Measurements from ENCODE around the gene CTNNA2. TPM values are rescaled to one million over a fixed set of nuclear protein-coding genes. Genes with fewer than 3 reads are reported as not detected.

Gene CTNNA2
- total RNA-seq, 1 experiment from 2014 or later = 2.6 TPM

DNA sequence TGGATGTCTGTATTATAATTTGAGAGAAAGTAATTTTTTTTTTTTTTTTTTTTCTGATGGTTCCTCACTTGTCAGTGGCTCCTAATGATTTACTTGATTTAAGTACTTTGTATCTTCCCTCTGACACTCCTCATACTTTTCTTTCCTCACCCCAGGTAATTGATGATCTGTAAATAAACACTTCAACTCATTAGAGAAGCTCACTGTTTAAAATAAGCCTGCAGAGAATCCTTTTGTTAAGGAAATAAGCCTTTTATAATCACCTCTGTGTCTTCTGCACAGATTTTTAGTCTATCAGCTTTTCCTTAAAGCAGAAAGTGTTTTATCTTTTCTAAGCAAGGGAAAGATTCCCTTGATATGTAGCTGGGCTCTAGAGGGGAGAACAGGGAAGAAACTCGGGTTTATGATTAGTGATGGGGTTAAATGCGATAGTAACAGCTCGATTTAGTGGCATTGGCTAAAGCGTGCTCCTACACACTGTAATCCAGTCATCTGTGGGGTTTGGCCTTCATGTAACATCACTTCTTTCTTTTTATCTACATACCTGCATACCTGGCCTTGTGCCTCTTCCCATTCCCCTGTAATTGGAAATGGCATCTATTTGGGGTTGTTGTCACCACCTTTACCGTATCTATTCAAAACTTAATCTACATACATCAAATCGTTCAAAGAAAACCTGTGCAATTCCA, 851.8 kb downstream of the CTNNA2 start:
- Histone ChIP-seq H3K27me3 (ENCODE audit: control insufficient read depth, insufficient read depth, low read length) (peaks cover 16% of the 10 kb centered on the region; the same call in 1 of the 2 replicates), H3K36me3 (replicated peaks; ENCODE audit: control insufficient read depth, insufficient read depth, low read length) (no peaks in the 10 kb centered on the region), H3K4me3 (ENCODE audit: insufficient read depth, low read depth, low read length) (no peak overlapping the region)
- DNase-seq = no peak

GRCh38 chr2:80365762-80366161, 852.9 kb downstream of the CTNNA2 start:
- peaks cover 16% of the 10 kb centered on the region; the same call in 1 of the 2 replicates for H3K27me3 ChIP-seq (ENCODE audit: control insufficient read depth, insufficient read depth, low read length)
- DNase-seq = no peak
- H3K4me3 ChIP-seq (ENCODE audit: insufficient read depth, low read depth, low read length) = no peak overlapping the region
- H3K36me3 ChIP-seq (replicated peaks; ENCODE audit: control insufficient read depth, insufficient read depth, low read length) = no peaks in the 10 kb centered on the region

DNA sequence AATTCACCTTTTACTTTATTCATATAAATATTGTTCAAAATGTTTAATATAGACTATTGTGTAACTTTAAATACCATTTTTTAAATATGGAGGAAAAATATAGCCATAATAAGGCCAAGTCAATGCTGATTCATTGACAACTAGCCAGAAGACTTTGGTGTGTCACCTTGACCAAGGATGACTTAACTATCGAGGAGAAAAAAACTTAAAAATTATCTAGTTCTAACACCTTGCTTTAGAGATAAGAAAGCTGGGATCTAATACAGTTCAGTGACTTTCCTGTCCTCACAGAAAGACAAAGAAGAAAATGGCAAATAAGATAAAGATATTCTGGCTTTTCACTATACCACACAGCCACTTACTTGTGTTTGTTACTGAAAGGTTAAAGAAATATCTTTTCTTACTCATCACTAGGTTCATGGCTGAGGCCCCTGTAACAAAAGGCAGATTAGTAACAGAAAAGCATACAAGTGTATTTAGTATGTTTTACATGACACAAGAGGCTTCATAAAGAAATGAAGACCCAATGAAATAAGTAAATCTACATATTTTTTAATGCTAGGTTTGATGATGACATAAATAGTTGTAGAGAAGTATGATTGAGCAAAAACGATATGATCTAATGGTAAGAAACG, 857.6 kb downstream of the CTNNA2 start:
- H3K36me3 ChIP-seq (replicated peaks; ENCODE audit: control insufficient read depth, insufficient read depth, low read length) = no peaks in the 10 kb centered on the region
- peaks cover 5% of the 10 kb centered on the region; the same call in 1 of the 2 replicates for H3K27me3 ChIP-seq (ENCODE audit: control insufficient read depth, insufficient read depth, low read length)
- no peak for DNase-seq
- H3K4me3 ChIP-seq (ENCODE audit: insufficient read depth, low read depth, low read length) = no peak overlapping the region

- Histone ChIP-seq H3K36me3 (replicated peaks; ENCODE audit: control insufficient read depth, insufficient read depth, low read length) (no peaks in the 10 kb centered on the region), H3K27me3 (ENCODE audit: control insufficient read depth, insufficient read depth, low read length) (no peaks in the 10 kb centered on the region), H3K4me3 (ENCODE audit: insufficient read depth, low read depth, low read length) (no peak overlapping the region)
- no peak for DNase-seq
Observed at GRCh38 chr2:80374105-80374504, 861.3 kb downstream of the CTNNA2 start.

- Histone ChIP-seq H3K27me3 (ENCODE audit: control insufficient read depth, insufficient read depth, low read length) (no peaks in the 10 kb centered on the region), H3K4me3 (ENCODE audit: insufficient read depth, low read depth, low read length) (no peak overlapping the region)
- no peak for DNase-seq
Observed at GRCh38 chr2:80377071-80377470, 864.2 kb downstream of the CTNNA2 start.

DNA sequence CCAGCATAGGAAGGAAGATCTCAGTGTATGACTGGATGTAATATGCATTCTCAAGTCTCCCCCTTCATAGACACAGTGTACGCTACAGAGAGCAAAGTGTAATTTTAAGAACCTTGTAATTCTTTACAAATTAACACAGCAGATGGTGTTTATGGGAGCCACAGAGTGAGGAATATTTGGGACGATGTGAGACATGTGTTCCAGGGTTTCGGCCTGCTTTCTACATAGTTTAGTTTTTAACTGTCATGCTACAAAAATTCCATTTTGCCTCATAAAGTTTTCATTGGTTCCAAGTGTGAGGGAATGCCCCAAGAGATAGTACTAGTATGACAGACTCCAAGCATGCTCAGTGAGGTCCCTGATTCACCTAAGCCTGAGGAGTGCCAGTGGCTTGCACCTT, 867.9 kb downstream of the CTNNA2 start:
- no peaks in the 10 kb centered on the region for H3K36me3 ChIP-seq (replicated peaks; ENCODE audit: control insufficient read depth, insufficient read depth, low read length)
- H3K4me3 ChIP-seq (ENCODE audit: insufficient read depth, low read depth, low read length) = no peak overlapping the region
- no peak for DNase-seq
- H3K27me3 ChIP-seq (ENCODE audit: control insufficient read depth, insufficient read depth, low read length) = no peaks in the 10 kb centered on the region

More at GRCh38 chr2:80377071-80377470, 864.2 kb downstream of the CTNNA2 start:
- H3K36me3 ChIP-seq (replicated peaks; ENCODE audit: control insufficient read depth, insufficient read depth, low read length) = no peaks in the 10 kb centered on the region

DNA sequence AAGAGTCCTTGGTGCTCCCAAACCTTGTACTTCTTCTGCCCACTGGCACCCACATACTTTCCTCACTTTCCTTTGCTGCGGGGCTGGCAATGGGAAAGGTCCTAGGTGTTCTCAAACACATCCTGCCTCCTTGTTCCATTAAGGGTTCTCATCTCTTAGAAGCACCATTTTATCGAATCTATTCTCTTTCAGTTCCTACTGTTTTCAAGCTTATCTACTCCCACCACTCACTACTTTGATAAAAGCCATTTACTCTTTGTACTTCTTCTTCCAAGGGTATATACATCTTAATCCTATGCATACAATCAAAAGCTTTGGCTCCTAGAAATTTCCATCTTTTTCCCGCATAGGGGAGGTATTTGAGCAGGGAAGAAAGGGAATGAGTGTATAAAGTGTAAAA, 868.8 kb downstream of the CTNNA2 start:
- no peak for DNase-seq
- Histone ChIP-seq H3K36me3 (replicated peaks; ENCODE audit: control insufficient read depth, insufficient read depth, low read length) (no peaks in the 10 kb centered on the region), H3K4me3 (ENCODE audit: insufficient read depth, low read depth, low read length) (no peak overlapping the region), H3K27me3 (ENCODE audit: control insufficient read depth, insufficient read depth, low read length) (no peaks in the 10 kb centered on the region)

DNA sequence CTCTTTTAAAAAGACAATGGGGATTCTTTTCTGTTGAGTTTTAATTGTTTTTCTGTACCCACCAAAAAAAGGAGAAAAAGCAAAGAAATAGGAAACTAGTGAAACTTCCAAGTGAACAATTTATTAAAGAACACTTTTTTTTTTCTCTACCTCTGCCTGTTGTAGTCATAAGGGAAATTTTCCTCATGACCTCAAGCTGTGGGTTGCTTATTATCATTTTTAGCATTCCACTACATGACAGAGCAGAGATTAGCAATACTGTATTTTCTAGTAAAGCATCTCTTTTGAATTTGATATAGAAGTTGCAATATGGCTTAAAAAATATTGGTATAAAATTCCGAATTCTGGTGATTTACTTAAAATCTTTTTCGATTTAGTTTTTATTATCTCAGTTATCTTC, 879.6 kb downstream of the CTNNA2 start:
- DNase-seq = no peak
- H3K36me3 ChIP-seq (replicated peaks; ENCODE audit: control insufficient read depth, insufficient read depth, low read length) = no peaks in the 10 kb centered on the region
- no peaks in the 10 kb centered on the region for H3K27me3 ChIP-seq (ENCODE audit: control insufficient read depth, insufficient read depth, low read length)
- no peak overlapping the region for H3K4me3 ChIP-seq (ENCODE audit: insufficient read depth, low read depth, low read length)

DNA sequence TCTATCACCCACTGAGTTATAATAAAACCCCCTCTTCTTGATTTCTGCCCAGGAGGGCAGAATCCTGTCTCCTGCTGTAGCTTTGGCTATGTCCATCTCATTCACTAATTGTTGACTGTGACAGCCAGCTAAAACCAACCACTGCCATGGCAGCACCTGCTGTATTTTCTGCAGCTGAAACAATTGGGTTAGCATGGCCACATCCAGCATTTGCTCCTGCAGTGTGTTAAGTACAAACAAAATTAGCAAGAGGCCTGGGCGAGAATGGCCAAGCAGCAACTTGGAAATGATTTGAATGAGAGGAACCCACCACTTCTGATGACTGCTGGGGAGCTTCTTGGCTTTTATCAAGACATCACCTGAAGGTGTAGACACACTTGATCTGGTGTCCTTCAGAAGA, 881.1 kb downstream of the CTNNA2 start:
- no peak for DNase-seq
- H3K36me3 ChIP-seq (replicated peaks; ENCODE audit: control insufficient read depth, insufficient read depth, low read length) = no peaks in the 10 kb centered on the region
- H3K4me3 ChIP-seq (ENCODE audit: insufficient read depth, low read depth, low read length) = no peak overlapping the region

DNA sequence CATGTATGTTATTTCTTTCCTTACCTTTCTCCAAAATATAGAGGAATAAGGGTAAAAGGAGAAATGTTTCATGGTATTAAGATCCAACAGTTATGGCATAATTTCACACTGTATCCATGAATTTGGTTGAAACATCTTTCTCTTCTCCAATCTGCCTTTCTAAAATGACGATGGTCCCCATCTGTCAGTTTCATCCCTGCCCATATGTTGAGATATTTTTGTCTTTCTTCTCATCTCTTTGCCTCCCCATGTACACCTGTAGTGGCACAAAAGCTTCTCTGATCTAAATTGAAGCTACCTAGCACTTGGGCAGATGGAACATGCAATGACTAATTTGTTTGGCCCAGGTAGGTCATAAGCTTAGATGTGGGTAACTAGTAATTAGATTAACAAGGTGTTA, 882.4 kb downstream of the CTNNA2 start:
- Histone ChIP-seq H3K27me3 (ENCODE audit: control insufficient read depth, insufficient read depth, low read length) (no peaks in the 10 kb centered on the region), H3K36me3 (replicated peaks; ENCODE audit: control insufficient read depth, insufficient read depth, low read length) (no peaks in the 10 kb centered on the region), H3K4me3 (ENCODE audit: insufficient read depth, low read depth, low read length) (no peak overlapping the region)
- DNase-seq = no peak

More for the DNA sequence above, 881.1 kb downstream of the CTNNA2 start:
- no peaks in the 10 kb centered on the region for H3K27me3 ChIP-seq (ENCODE audit: control insufficient read depth, insufficient read depth, low read length)

GRCh38 chr2:80396276-80396675, 883.4 kb downstream of the CTNNA2 start:
- H3K36me3 ChIP-seq (replicated peaks; ENCODE audit: control insufficient read depth, insufficient read depth, low read length) = no peaks in the 10 kb centered on the region
- H3K4me3 ChIP-seq (ENCODE audit: insufficient read depth, low read depth, low read length) = no peak overlapping the region
- no peaks in the 10 kb centered on the region for H3K27me3 ChIP-seq (ENCODE audit: control insufficient read depth, insufficient read depth, low read length)
- no peak for DNase-seq

DNA sequence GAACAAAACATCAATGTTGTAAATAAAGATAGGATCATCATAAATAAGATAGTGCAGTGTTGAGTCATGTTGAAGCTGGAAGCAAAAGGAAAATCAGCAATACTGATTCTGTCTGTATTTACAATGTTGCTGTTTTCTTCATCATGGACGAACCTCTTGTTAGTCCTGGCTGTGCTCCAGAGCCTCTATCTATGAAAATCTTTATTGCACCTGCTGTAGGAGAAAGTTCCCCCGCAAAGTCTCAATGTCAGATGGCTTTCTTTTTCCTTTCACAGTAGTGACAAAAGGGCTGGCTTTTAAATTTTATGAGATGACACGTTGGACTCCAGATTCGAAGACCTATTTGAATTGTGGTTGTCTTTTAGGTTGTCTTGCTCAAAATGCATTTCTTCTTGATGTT, 890.2 kb downstream of the CTNNA2 start:
- no peak overlapping the region for H3K4me3 ChIP-seq (ENCODE audit: insufficient read depth, low read depth, low read length)
- H3K27me3 ChIP-seq (ENCODE audit: control insufficient read depth, insufficient read depth, low read length) = no peaks in the 10 kb centered on the region
- no peak for DNase-seq
- no peaks in the 10 kb centered on the region for H3K36me3 ChIP-seq (replicated peaks; ENCODE audit: control insufficient read depth, insufficient read depth, low read length)

- no peaks in the 10 kb centered on the region for H3K36me3 ChIP-seq (replicated peaks; ENCODE audit: control insufficient read depth, insufficient read depth, low read length)
- DNase-seq = no peak
- no peaks in the 10 kb centered on the region for H3K27me3 ChIP-seq (ENCODE audit: control insufficient read depth, insufficient read depth, low read length)
- no peak overlapping the region for H3K4me3 ChIP-seq (ENCODE audit: insufficient read depth, low read depth, low read length)
Observed at GRCh38 chr2:80407377-80407776, 894.5 kb downstream of the CTNNA2 start.

DNA sequence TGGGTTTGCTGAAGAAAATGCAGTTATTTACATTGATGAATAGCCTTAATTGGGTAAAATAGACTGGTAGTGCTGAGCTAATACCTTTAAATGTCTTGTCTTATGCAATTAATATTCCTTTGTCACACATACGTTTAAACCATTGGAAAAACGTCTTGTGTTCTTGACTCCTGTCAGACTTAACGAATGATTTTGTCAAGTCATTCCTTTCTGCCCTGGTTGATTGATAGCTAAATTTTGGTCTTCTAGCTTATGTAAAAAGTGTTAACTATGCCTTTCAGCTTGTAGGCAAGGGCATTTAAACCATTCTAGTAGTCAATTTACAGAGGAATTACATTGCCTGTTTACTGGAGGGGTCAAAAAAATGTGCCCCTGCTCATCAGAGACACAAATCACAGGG, 897.5 kb downstream of the CTNNA2 start:
- Histone ChIP-seq H3K27me3 (ENCODE audit: control insufficient read depth, insufficient read depth, low read length) (no peaks in the 10 kb centered on the region), H3K4me3 (ENCODE audit: insufficient read depth, low read depth, low read length) (no peak overlapping the region), H3K36me3 (replicated peaks; ENCODE audit: control insufficient read depth, insufficient read depth, low read length) (no peaks in the 10 kb centered on the region)
- DNase-seq = no peak

- DNase-seq = no peak
- Histone ChIP-seq H3K27me3 (ENCODE audit: control insufficient read depth, insufficient read depth, low read length) (no peaks in the 10 kb centered on the region), H3K4me3 (ENCODE audit: insufficient read depth, low read depth, low read length) (no peak overlapping the region), H3K36me3 (replicated peaks; ENCODE audit: control insufficient read depth, insufficient read depth, low read length) (no peaks in the 10 kb centered on the region)
Observed at GRCh38 chr2:80413136-80413535, 900.3 kb downstream of the CTNNA2 start.
